Retinal pigment epithelial cell (primary cell): ENCODE results near the gene CCN2.

Source experiments
- DNase-seq: peaks from one replicate; pipeline ENCODE4 v3.0.0-alpha.2; 2010; ENCODE audit warnings: low read depth
- H3K4me3 ChIP-seq: 2 replicates; pipeline ENCODE4 v1.5.1; 2011; ENCODE audit warnings: mild to moderate bottlenecking, low read length, control low read depth, moderate library complexity
- CTCF ChIP-seq: conservative IDR thresholded peaks from 2 replicates; pipeline ENCODE4 v1.5.1; 2011; ENCODE audit warnings: low read depth, low read length, control low read depth, inconsistent platforms

The CCN2 gene

GRCh38 chr6:131949909-131950766 is 1.0 kb downstream of the CCN2 start:
- DNase-seq = peak; percentile 68
- peak; percentile 50 for TF ChIP-seq CTCF
- peak overlapping the region; percentile 79 for H3K4me3 ChIP-seq

GRCh38 chr6:131949620-131949908 is 1.6 kb downstream of the CCN2 start:
- H3K4me3 ChIP-seq = peak overlapping the region; percentile 79
- TF ChIP-seq CTCF = no peak
- no peak for DNase-seq

GRCh38 chr6:131948692-131949619 is 2.2 kb downstream of the CCN2 start:
- no peak for TF ChIP-seq CTCF
- H3K4me3 ChIP-seq = peak overlapping the region; percentile 79
- peak; percentile 21 for DNase-seq

- no peak for DNase-seq
- no peak for TF ChIP-seq CTCF
- peak overlapping the region; percentile 79 for H3K4me3 ChIP-seq
Measured at GRCh38 chr6:131947986-131948661, 3.0 kb downstream of the CCN2 start.

GRCh38 chr6:131946992-131947955 is 3.9 kb downstream of the CCN2 start:
- H3K4me3 ChIP-seq = peak overlapping the region; percentile 1
- DNase-seq = peak; percentile 52

More at GRCh38 chr6:131946992-131947955, 3.9 kb downstream of the CCN2 start:
- no peak for TF ChIP-seq CTCF
